Skeletal muscle satellite cell (primary cell): ENCODE data around the gene PIH1D1.
"Not testable (repeated sequence)": the region's sequence is repeated elsewhere in the genome, so short reads cannot be mapped to it uniquely, and the experiment has no call there.

Experiments
- H3K27me3 ChIP-seq: 2 replicates; pipeline ENCODE4 v1.7.0; 2013; ENCODE audit warnings: low read length; ENCODE audit not compliant: control insufficient read depth, insufficient read depth
- H3K36me3 ChIP-seq: 2 replicates; pipeline ENCODE4 v1.7.0; 2013; ENCODE audit warnings: mild to moderate bottlenecking, control low read depth, low read length; ENCODE audit not compliant: insufficient read depth
- H3K4me1 ChIP-seq: 2 replicates; pipeline ENCODE4 v1.7.0; 2013; ENCODE audit warnings: low read length; ENCODE audit not compliant: control insufficient read depth, insufficient read depth
- H3K4me2 ChIP-seq: 2 replicates; pipeline ENCODE4 v1.7.0; 2013; ENCODE audit warnings: mild to moderate bottlenecking, low read length
- H3K4me3 ChIP-seq: 2 replicates; pipeline ENCODE4 v1.7.0; 2013; ENCODE audit warnings: low read length
- H3K9ac ChIP-seq: 2 replicates; pipeline ENCODE4 v1.7.0; 2013; ENCODE audit warnings: mild to moderate bottlenecking, low read depth, low read length, moderate library complexity
- H3K9me3 ChIP-seq: replicated peaks from 2 replicates; pipeline ENCODE4 v1.7.0; 2013; ENCODE audit warnings: mild to moderate bottlenecking, control low read depth, low read length

Gene PIH1D1

GRCh38 chr19:49465371-49465770 is 13.8 kb upstream of the PIH1D1 start:
- H3K4me1 ChIP-seq, result no peaks in the 10 kb centered on the region
- no peak overlapping the region for H3K9ac ChIP-seq
- no peaks in the 10 kb centered on the region for H3K9me3 ChIP-seq
- H3K36me3 ChIP-seq, result peaks cover 5% of the 10 kb centered on the region
- H3K4me3 ChIP-seq, result no peak overlapping the region
- H3K4me2 ChIP-seq, result no peak overlapping the region
- no peaks in the 10 kb centered on the region for H3K27me3 ChIP-seq

- Histone ChIP-seq H3K4me3 (no peak overlapping the region), H3K9me3 (no peaks in the 10 kb centered on the region), H3K4me2 (no peak overlapping the region), H3K4me1 (no peaks in the 10 kb centered on the region), H3K36me3 (peaks cover 11% of the 10 kb centered on the region), H3K27me3 (no peaks in the 10 kb centered on the region), H3K9ac (no peak overlapping the region)
These were observed 12.5 kb upstream of the PIH1D1 start for GRCh38 chr19:49463960-49464740.

DNA sequence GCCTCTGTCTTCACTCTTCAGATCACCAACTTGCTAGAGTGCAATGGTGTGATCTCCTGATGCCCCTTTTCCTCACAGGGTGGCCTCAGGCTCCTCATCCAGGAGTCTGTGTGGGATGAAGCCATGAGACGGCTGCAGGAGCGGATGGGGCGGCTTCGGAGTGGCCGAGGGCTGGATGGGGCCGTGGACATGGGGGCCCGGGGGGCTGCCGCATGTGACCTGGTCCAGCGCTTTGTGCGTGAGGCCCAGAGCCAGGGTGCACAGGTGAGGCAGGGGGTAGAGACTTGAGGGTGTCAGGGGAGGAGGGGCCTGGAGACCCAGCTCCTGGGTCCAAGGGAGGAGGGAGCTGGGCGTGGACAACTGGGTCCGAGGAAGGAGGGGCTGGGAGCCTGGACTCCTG is 10.9 kb upstream of the PIH1D1 start:
- H3K9me3 ChIP-seq, result no peaks in the 10 kb centered on the region
- no peak overlapping the region for H3K4me3 ChIP-seq
- peaks cover 11% of the 10 kb centered on the region for H3K36me3 ChIP-seq
- no peak overlapping the region for H3K9ac ChIP-seq
- no peak overlapping the region for H3K4me2 ChIP-seq
- H3K27me3 ChIP-seq, result no peaks in the 10 kb centered on the region
- peaks cover 3% of the 10 kb centered on the region for H3K4me1 ChIP-seq

DNA sequence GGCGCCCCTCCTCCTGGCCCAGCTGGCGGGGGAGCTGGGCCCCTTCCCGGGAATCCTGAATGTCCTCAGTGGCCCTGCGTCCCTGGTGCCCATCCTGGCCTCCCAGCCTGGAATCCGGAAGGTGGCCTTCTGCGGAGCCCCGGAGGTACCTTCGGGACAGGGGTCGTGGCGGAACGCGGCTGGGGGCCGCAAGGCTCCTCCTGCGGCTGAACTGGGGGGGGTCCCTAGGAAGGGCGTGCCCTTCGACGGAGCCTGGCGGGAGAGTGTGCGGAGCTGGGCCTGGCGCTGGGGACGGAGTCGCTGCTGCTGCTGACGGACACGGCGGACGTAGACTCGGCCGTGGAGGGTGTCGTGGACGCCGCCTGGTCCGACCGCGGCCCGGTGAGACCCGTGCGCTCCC is 10.0 kb upstream of the PIH1D1 start:
- Histone ChIP-seq H3K4me2 (no peak overlapping the region), H3K4me1 (peaks cover 3% of the 10 kb centered on the region), H3K4me3 (no peak overlapping the region), H3K9me3 (no peaks in the 10 kb centered on the region), H3K36me3 (peaks cover 11% of the 10 kb centered on the region), H3K27me3 (no peaks in the 10 kb centered on the region), H3K9ac (no peak overlapping the region)

DNA sequence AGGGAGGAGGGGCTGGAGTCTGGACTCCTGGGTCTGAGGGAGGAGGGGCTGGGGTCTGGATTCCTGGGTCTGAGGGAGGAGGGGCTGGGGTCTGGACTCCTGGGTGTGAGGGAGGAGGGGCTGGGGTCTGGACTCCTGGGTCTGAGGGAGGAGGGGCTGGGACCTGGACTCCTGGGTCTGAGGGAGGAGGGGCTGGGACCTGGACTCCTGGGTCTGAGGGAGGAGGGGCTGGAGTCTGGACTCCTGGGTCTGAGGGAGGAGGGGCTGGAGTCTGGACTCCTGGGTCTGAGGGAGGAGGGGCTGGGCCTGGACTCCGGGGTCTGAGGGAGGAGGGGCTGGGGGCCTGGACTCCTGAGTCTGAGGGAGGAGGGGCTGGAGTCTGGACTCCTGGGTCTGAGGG is 9.5 kb upstream of the PIH1D1 start:
- H3K9ac ChIP-seq, H3K4me1 ChIP-seq, H3K4me3 ChIP-seq, H3K9me3 ChIP-seq, H3K4me2 ChIP-seq, H3K27me3 ChIP-seq: not testable (repeated sequence)
- peaks cover 11% of the 10 kb centered on the region for H3K36me3 ChIP-seq

DNA sequence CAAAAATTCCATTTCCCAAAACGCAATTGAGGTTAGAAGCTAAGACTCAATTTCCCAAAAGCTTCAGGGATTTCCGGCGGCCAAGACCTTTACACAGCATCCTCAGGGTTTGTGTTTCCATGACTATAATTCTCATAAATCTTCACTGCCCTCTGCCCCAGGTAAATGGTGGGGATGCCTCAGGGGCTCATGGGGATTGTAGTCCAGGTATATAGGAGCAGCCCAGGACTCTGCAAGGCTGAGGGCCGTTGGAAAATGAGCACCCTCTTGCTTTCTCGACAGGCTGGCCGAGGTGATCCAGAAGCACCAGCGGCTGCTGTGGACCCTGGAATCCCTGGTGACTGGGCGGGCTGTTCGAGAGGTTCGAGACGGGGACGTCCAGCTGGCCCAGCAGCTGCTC is 7.8 kb upstream of the PIH1D1 start:
- peaks cover 7% of the 10 kb centered on the region for H3K36me3 ChIP-seq
- no peaks in the 10 kb centered on the region for H3K27me3 ChIP-seq
- no peak overlapping the region for H3K4me3 ChIP-seq
- no peak overlapping the region for H3K9ac ChIP-seq
- no peaks in the 10 kb centered on the region for H3K9me3 ChIP-seq
- H3K4me1 ChIP-seq, result peaks cover 13% of the 10 kb centered on the region
- no peak overlapping the region for H3K4me2 ChIP-seq

GRCh38 chr19:49458567-49458903 is 6.9 kb upstream of the PIH1D1 start:
- Histone ChIP-seq H3K4me2 (no peak overlapping the region), H3K4me1 (peaks cover 19% of the 10 kb centered on the region), H3K9me3 (no peaks in the 10 kb centered on the region), H3K4me3 (no peak overlapping the region), H3K27me3 (no peaks in the 10 kb centered on the region), H3K36me3 (peaks cover 6% of the 10 kb centered on the region), H3K9ac (peak overlapping the region; percentile 34)

GRCh38 chr19:49456326-49456725 is 4.7 kb upstream of the PIH1D1 start:
- peaks cover 6% of the 10 kb centered on the region for H3K36me3 ChIP-seq
- H3K4me2 ChIP-seq, result no peak overlapping the region
- no peaks in the 10 kb centered on the region for H3K27me3 ChIP-seq
- H3K4me3 ChIP-seq, result no peak overlapping the region
- peaks cover 19% of the 10 kb centered on the region for H3K4me1 ChIP-seq
- H3K9me3 ChIP-seq, result no peaks in the 10 kb centered on the region
- peak overlapping the region; percentile 43 for H3K9ac ChIP-seq

DNA sequence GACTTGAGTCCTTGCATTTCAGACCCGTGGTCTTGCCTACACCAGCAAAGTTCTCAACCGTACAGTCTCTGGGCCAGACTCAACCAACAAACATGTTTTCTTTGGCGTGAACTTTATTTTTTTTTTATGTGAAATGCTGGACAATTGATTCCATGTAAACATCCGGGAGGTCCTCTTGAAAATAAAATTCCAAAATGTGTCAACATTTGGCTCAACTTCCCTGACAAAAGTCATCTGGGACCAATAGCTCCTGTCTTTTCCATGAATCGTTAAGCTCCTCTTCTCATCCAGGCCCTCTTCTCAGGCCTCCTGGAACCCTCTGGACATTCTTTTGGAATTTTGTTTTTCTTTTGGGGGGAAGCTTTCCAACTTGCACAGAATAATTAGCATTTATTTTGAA is 4.2 kb upstream of the PIH1D1 start:
- Histone ChIP-seq H3K9ac (peak overlapping the region; percentile 43), H3K4me3 (no peak overlapping the region), H3K36me3 (peaks cover 6% of the 10 kb centered on the region), H3K4me2 (no peak overlapping the region), H3K4me1 (peaks cover 20% of the 10 kb centered on the region), H3K9me3 (no peaks in the 10 kb centered on the region), H3K27me3 (no peaks in the 10 kb centered on the region)

DNA sequence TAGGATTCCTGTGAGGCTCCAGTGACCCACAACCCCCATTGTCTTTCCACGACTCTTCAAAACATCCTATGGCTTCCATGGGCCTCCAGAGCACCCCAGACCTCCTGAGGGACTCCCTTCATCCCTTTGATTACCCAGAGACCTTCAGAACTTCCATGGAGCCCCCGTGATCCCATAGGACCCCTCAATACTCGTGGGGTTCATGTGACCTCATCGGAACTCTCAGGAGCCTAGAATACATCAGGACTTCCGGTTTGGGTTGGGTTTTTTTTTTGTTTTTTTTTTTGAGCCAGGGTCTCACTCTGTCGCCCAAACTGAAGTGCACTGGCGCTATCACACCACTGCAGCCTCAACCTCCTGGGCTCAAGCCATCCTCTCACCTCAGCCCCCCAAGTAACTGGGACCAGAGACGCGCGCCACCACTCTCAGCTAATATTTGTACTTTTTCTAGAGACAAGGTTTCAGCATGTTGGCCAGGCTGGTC is 2.2 kb upstream of the PIH1D1 start:
- H3K4me1 ChIP-seq, result peaks cover 24% of the 10 kb centered on the region

DNA sequence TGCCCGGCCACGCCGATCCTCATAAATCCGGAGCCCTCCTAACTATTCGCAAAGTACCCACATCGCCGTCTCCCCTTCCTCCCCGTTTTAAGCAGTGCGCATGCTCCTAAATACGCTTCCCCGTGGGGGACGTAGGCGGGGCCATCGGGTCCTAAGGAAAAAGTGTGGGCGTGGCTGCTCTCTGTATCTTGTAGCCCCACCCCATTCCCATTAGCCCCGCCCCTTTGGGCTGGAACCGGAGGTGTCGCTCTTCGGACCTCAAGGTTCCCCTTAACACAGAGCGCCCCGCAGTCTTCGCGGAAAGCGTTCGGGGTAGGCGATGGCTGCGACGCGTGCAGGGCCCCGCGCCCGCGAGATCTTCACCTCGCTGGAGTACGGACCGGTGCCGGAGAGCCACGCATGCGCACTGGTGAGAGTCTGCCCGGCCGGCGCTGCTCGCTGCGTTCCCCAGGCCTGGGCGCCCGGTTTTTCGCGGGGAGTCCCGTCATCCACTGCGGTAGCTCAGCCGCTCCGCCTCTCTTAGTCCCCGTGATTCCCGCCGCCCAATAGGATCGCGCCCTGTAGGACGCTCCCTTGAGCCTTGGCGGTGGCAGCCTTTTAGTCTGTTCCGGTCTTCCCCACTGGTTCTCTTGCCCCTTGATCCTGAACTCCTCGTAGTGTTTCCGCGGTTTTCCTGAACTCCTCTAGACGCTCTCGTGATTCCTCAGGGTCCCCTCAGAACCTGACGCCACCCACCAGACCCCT is 1.6 kb upstream of the PIH1D1 start, which contains the start of gene ALDH16A1:
TSS of gene ALDH16A1 (plus strand) at position 213 of the 744 bp plus-strand sequence. CDS start at position 320, 107 bp downstream.
- Histone ChIP-seq H3K27me3 (no peaks in the 10 kb centered on the region), H3K4me3 (peak within 1 kb of the TSS; percentile 73), H3K4me2 (peak within 1 kb of the TSS; percentile 88), H3K4me1 (peaks cover 21% of the 10 kb centered on the region), H3K9me3 (no peaks in the 10 kb centered on the region), H3K9ac (peak within 1 kb of the TSS; percentile 94), H3K36me3 (peaks cover 8% of the 10 kb centered on the region)

More for the DNA sequence above, 2.2 kb upstream of the PIH1D1 start:
- peak overlapping the region; percentile 94 for H3K9ac ChIP-seq
- no peaks in the 10 kb centered on the region for H3K27me3 ChIP-seq
- peak overlapping the region; percentile 88 for H3K4me2 ChIP-seq
- no peaks in the 10 kb centered on the region for H3K9me3 ChIP-seq
- peak overlapping the region; percentile 73 for H3K4me3 ChIP-seq
- peaks cover 4% of the 10 kb centered on the region for H3K36me3 ChIP-seq
